ENCODE data around the gene GCDH.

GRCh38 chr19:12938779-12939601, 48.0 kb downstream of the GCDH start:
- TF ChIP-seq POLR2A (IDR thresholded peaks at IDR 0.05), result no peak
- no peak for TF ChIP-seq CTCF (IDR thresholded peaks at IDR 0.05)
